EL (cell line): ENCODE data around the gene PIP5KL1.

Experiments
- DNase-seq: peaks from one replicate; pipeline ENCODE4 v3.0.0-alpha.2; 2016

PIP5KL1 gene

GRCh38 chr9:127912882-127913281 is 17.7 kb downstream of the PIP5KL1 start:
- no peak for DNase-seq

GRCh38 chr9:127912296-127912695 is 18.3 kb downstream of the PIP5KL1 start:
- DNase-seq = no peak

GRCh38 chr9:127910613-127911205 is 19.9 kb downstream of the PIP5KL1 start:
- peak; percentile 46 for DNase-seq

GRCh38 chr9:127909839-127910273 is 20.7 kb downstream of the PIP5KL1 start:
- no peak for DNase-seq

- DNase-seq = no peak
These were observed 22.0 kb downstream of the PIP5KL1 start for GRCh38 chr9:127908660-127908926.

- DNase-seq = no peak
These were observed 22.5 kb downstream of the PIP5KL1 start for GRCh38 chr9:127907867-127908659.

GRCh38 chr9:127905788-127906191 is 24.8 kb downstream of the PIP5KL1 start:
- DNase-seq = no peak

- no peak for DNase-seq
These were observed 25.4 kb downstream of the PIP5KL1 start for GRCh38 chr9:127905004-127905728.

GRCh38 chr9:127904561-127905003 is 26.0 kb downstream of the PIP5KL1 start:
- no peak for DNase-seq

GRCh38 chr9:127903557-127904475 is 26.8 kb downstream of the PIP5KL1 start:
- DNase-seq = no peak

GRCh38 chr9:127899128-127899943 is 31.2 kb downstream of the PIP5KL1 start, which contains the start of gene ST6GALNAC6:
TSS of gene ST6GALNAC6 (minus strand) at chr9:127899603. CDS start at chr9:127897981, 1,622 bp downstream.
- peak; percentile 78 for DNase-seq

GRCh38 chr9:127898433-127899127 is 32.0 kb downstream of the PIP5KL1 start:
- peak; percentile 82 for DNase-seq

- DNase-seq = peak; percentile 65
These were observed 33.3 kb downstream of the PIP5KL1 start for GRCh38 chr9:127897193-127897692.

GRCh38 chr9:127896395-127897192 is 34.0 kb downstream of the PIP5KL1 start:
- no peak for DNase-seq

GRCh38 chr9:127895811-127896210 is 34.8 kb downstream of the PIP5KL1 start:
- no peak for DNase-seq

GRCh38 chr9:127893392-127893791 is 37.2 kb downstream of the PIP5KL1 start:
- no peak for DNase-seq

- no peak for DNase-seq
These were observed 37.7 kb downstream of the PIP5KL1 start for GRCh38 chr9:127892831-127893230.

- DNase-seq = no peak
These were observed 40.5 kb downstream of the PIP5KL1 start for GRCh38 chr9:127890053-127890452.

- DNase-seq = no peak
These were observed 42.8 kb downstream of the PIP5KL1 start for GRCh38 chr9:127887792-127888191.

- no peak for DNase-seq
These were observed 44.1 kb downstream of the PIP5KL1 start for GRCh38 chr9:127886401-127886972.
